GM18499 (cell line): Measurements from ENCODE around the gene CCDC24.

Experiments used
- ATAC-seq: cut with Tn5 transposase; IDR thresholded peaks from one replicate; pipeline ENCODE4 v1.9.1; 2021; ENCODE audit warnings: moderate number of reproducible peaks; ENCODE audit not compliant: insufficient read depth, unreplicated experiment

Gene CCDC24

GRCh38 chr1:44036409-44037139, 45.2 kb downstream of the CCDC24 start:
- ATAC-seq: no peak

DNA sequence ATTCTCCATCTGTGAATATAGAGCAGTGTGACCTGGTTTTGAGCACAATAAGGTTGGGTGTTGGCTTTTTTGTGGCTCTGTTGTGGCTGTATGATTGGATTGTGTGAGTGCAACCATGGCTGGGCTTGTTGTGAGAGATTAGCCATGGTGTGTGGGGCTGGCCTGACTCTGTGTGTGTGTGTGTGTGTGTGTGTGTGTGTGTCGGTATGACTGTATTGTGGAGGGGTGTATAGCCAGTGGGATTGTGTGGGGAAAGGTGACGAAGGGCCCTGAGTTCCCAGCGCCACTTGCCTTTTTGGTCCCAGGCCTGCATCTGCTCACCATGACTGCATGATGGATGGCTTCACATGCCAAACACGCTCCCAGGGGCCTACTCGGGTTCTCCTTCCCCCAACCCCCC, 45.8 kb downstream of the CCDC24 start:
- ATAC-seq: no peak

GRCh38 chr1:44038876-44039657, 47.7 kb downstream of the CCDC24 start:
- ATAC-seq: no peak

DNA sequence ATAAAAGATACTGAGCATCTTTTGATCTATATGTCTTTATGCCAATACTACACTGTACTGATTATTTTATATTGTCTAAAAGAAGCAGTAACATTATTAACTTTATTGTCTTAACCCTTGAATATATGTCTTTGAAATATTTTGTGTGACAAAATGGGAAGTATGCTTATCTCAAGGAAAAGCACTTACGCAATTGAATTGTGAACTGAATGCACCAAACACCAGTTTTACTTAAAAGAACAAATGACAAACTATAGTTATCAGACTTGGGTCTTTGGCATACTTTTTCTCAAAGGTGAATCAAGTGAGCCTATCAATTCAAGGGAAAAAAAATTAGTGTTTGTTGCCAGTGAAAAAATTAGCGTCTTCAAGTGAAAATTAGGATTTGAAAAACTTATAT, 49.0 kb downstream of the CCDC24 start:
- no peak for ATAC-seq

DNA sequence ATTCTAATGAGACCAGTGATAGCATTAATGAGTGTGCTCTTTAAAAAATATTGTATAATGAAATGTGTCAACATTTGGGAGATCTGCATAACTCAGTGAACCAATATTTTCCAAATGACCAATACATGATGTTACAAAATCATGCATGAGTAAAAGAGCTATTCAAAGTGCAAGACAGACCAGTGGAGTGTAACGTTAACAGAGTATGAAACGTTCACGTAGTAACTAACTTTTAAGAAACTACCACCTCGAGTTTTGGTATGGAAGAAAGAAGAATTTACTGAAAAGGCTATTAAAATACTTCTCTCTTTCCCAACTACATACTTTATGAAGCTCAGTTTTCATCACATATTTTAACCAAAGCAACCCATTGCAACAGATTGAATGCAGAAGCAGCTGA, 49.4 kb downstream of the CCDC24 start:
- no peak for ATAC-seq

GRCh38 chr1:44043176-44044070, 52.0 kb downstream of the CCDC24 start:
- ATAC-seq: no peak

DNA sequence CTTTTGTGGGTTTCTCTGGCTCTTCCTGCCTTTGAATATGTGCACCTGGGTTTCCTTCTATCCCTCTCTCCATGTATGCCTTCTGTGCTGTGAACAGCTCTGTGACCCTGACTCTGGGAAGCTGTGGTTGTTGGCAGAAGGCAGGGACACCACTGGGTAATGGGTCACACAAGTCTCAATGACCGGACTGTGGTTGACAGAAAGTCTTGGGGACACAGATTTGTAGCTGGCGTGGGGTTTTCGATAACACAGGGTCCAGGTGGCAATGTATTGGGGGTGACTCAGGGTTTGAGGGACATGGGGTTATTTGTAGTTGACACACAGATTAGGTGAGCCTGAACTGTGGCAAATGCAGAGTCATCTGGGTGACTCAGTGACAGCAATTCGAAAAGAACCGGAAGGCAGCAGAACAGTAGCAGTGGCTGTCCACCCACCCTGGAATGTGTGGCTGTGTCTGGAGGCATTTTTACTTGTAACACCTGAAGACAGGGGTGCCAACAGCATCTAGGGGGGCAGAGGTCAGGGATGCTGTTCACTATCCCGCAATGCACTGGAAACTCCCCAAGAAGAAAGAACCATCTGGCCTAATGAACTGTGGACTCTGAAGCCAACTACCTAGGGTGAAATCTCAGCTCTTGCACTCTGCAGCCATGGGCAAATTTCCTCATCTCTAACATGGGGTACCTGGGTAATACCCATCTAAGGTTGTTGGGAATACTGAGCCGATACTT, 52.8 kb downstream of the CCDC24 start:
- no peak for ATAC-seq

- no peak for ATAC-seq
These were observed 53.7 kb downstream of the CCDC24 start for GRCh38 chr1:44045064-44045463.
